ENCODE data around the gene APOO.
A peak's percentile ranks its signal among the peaks of the same experiment; 100 is the strongest.

APOO gene

DNA sequence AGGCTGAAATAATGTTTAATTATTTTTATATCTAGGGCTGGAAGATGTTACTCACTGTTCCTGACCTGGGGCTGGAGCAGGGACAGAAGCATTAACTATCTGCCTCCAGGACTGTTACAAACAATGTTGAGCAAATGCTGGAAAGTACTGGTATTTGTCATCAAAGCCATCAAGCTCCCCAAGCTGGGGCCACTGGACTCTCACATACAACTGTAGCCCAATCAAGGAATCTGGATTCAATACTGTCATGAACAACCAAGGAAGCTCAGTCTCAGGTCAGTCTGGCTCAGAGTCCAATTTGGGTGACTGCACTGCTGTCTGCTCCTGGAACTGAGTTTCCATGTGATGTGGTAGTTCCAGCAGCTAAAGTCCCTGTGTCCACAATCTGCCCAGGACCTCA, 50.4 kb downstream of the APOO start:
- DNase-seq = no peak

DNA sequence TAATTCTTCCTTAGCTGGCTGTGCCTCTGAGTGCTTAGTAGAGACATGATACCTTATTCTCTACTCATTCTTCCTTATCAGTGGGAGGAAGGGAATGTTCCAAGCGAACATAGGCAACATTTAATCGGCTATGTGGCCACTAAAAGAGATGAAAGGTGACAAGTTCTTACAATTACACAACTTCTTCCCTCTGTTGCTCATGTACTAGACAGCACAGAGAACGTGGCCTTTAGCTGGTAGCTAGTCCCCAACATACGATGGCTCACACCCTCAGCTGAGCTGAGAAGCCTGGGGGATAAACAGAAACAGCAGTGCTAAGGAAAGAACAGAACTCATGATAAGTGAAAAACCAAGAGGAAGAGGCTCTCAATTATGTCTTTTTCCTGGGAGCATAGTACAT, 52.2 kb downstream of the APOO start:
- DNase-seq = no peak

GRCh38 chrX:23854945-23855344, 52.8 kb downstream of the APOO start:
- DNase-seq = no peak

DNA sequence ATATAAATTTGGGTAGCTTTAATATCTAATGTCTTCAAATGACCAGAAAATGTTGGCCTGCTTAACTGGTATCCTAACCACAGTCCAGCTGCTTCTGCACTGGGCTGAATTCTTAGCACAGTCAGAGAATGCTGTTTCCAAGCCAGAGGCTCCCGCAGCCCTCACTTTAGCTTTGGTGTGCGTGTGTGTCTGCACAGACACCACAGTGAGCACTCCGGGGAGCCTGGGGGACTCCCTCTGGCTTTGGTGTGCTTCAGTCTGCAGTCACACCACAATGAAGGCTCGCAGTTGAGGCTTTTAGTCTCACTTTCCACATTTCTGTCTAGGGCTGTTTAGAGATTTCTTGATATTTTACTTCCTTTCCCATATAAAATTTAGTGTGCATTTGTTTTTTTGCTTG, 53.6 kb downstream of the APOO start:
- no peak for DNase-seq

- DNase-seq = no peak
These were observed 56.2 kb downstream of the APOO start for GRCh38 chrX:23851544-23851943.

GRCh38 chrX:23849241-23849640, 58.5 kb downstream of the APOO start:
- DNase-seq = no peak

- DNase-seq = peak; percentile 23
These were observed 62.4 kb downstream of the APOO start for GRCh38 chrX:23845351-23845817.

DNA sequence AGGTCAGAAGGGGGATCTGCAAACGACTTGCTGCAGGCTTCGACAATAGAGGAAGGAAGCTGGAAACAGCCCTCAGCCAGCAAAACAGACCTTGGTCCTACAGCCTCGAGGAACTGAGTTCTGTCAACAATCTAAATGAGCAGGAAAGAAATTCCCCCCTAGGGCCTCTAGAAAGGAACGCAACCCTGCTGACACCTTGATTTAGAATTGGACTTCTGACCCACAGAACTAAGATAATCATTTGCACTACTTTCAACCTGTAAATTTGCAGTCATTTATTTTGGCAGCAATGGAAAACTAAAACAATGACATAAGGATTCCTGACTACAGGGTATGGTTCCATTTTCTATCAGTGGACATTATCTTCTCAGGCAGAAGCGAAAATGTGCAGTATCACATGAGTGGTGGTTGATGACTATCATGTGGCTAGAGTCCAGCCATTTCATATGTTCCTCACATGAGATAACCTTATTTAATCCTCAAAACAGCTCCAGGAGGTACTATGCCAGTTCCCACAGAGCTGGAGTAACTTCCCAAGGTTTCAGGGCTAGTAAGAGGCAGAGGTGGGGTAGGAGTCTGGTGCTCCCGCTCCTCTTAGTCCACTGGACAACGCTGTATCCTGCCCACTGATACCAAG, 63.1 kb downstream of the APOO start:
- no peak for DNase-seq

DNA sequence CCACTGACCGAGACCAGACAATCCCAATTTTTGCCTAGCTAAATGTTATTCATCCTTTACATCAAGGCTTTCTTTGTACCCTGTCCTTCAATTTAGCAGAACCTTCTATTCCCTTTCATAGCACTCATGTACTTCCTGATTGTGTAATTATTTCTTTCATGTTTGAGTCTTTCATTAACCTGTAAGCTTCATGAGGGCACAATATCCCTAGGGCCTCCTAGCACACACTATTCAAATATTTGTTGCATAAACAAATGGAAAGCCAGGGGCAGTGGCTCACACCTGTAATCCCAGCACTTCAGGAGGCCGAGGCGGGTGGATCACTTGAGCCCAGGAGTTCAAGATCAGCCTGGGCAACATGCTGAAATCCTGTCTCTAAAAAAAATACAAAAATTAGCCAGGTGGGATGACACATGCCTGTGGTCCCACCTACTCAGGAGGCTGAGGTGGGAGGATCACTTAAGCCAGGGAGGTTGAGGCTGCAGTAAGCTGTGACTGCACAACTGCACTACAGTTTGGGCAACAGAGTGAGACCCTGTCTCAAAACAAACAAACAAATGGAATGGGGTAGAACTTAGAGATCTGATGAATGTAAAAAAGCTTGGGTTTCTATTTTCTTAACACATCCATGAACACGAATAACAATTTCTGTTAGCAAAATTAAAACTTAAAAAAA, 65.8 kb downstream of the APOO start:
- DNase-seq = peak; percentile 18

GRCh38 chrX:23840674-23841073, 67.1 kb downstream of the APOO start:
- DNase-seq = peak; percentile 44

GRCh38 chrX:23838953-23839352, 68.8 kb downstream of the APOO start:
- DNase-seq = no peak

DNA sequence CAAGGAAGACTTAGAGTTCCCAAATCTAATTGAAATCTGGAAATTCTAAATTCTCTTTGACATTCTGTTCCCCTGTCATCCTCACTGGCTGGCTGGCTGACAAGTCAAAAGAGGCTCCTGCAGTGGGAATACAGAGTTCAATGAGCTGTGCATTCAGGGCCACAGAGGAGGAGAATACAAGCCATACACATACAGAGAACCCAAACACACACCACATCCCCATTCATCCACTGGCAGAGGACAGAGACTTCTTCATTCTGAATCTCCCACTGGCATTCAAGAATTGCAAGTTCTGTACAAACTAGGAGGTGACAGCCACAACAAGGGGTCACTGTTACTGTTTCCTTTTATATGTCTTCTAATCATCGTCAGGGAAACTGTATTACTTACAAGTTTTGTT, 75.0 kb downstream of the APOO start:
- no peak for DNase-seq

- DNase-seq = no peak
These were observed 78.9 kb downstream of the APOO start for GRCh38 chrX:23828881-23829280.

DNA sequence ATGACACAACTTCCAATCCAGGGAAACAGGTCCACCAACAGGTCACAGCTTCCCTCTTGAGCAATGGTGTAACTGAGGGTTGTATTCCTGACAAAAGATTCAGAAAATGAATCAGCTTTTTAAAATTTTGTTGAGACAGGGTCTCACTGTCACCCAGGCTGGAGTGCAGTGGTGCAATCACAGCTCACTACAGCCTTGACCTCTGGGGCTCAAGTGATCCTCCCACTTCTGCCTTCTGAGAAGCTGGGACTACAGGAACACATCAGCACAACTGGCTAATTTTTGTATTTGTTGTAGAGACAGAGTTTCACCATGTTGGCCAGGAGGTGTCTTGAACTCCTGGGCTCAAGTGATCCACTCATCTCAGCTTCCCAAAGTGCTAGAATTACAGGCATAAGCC, 81.1 kb downstream of the APOO start:
- no peak for DNase-seq

DNA sequence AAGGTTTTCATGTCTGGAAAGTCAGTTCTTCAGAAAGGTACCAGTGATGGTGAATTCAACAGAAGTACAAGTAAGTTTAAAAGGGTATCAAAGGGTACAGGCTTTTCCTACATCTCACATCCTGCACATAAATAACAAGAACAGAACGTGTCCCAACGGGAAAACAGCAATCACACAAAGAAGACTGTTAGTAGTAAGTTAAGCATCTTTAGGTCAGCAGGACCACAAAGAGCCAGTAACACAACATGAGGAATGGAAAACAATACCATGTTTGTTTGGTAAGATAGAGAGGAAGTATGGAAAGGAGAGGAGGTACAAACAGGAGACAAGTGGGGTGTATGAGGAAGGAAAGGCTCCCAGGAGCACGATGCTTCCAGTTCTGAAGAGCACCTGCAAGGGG, 81.5 kb downstream of the APOO start:
- no peak for DNase-seq

DNA sequence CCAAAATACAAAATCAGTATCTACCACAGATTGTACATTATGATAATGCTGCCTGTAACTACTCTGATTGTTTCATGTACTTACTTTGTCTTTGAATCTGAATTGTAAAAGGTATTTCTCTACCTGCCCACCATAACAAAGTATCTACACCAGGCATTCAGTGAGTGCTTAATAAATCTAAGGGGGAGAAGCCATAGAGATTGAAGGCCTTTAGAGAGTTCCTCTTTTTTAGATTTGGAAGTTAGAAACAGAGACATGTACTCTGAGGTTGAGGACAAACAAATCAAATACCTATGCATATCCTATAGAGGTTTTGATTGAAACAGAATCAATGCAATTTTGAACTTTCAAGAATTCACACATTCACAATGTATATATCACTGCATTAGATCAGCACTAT, 82.1 kb downstream of the APOO start:
- DNase-seq = no peak

DNA sequence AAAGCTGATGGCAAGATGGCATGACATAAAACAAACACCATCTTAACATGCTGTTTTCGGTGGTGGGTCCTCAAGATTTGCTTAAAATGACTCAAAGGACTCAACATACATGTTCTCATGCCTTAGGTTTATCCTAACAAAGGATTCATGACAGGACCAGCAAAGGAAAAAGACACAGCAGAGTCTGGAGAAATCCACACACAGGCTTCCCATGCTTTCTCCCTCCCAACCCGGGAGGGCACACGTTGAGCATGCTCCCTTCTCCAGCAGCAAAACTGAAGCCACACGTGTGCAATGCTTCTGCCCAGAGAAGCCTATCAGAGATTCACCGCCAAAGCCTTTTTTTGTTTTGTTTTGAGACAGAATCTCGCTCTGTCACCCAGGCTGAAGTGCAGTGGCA, 84.9 kb downstream of the APOO start:
- no peak for DNase-seq

- DNase-seq = peak; percentile 71
These were observed 85.3 kb downstream of the APOO start for GRCh38 chrX:23822397-23822796.

GRCh38 chrX:23821847-23822246, 85.9 kb downstream of the APOO start:
- no peak for DNase-seq

DNA sequence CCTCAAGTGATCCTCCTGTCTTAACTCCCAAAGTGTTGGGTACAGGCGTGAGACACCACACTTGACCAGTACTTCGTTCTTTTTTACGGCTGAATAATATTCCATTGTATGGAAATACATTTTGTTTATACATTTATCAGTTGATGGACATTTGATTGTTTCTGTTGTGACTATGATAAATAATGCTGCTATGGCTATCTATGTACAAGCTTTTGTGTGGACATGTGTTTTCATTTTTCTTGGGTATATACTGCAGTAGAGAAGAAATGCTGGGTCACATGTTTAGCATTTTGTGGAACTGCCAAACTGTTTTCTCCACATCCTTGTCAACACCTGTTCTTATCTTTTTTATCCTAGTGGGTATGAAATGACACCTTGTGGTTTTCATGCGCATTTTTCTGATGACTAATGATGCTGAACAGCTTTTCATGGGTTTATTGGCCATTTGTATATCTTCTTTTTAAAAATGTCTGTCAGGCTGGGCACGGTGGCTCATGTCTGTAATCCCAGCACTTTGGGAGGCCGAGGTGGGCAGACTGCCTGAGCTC, 87.4 kb downstream of the APOO start:
- no peak for DNase-seq

GRCh38 chrX:23819385-23820234, 88.1 kb downstream of the APOO start:
- peak; percentile 2 for DNase-seq

DNA sequence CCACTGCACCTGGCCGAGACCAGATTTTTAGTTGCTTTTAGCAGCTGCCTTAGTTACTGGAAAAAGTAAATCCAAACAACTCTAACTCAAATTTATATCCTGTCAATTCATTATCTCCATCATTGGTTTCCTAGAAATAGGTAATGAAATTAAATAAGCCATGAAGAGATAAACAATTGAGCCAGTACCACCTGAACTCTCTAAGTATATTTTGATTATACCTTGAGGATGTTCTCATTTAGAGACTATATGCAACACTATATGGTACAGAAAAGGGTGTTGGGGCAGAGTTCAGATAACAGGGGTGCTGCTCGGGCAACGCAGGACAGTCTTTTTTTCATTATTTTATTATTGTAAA, 89.8 kb downstream of the APOO start:
- peak; percentile 25 for DNase-seq

DNA sequence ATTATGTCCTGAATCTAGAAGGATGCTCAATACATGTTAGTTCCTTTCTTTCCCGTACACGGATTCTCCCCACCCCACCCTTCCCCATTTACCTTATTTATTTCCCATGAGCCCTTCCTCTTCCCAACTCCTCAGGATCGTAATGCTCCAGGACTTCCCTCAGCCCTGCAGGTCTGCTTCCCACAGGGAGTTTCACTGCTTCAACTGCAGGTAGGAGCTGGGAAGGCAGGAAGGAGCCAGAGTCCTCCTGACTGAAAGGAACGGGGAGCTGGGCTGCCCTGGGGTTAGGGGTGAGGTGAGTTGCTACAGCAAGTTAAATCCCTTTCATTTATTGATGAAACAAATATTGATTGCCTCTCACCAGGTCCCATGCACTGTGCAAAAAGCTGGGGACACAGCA, 91.6 kb downstream of the APOO start:
- no peak for DNase-seq

GRCh38 chrX:23815376-23815775, 92.4 kb downstream of the APOO start:
- no peak for DNase-seq
